Measurements from ENCODE around the gene HDGFL3. TPM values are rescaled to one million over a fixed set of nuclear protein-coding genes. Genes with fewer than 3 reads are reported as not detected.

HDGFL3 gene
- total and polyA plus RNA-seq, 2 experiments from 2014 or later, result 68.6 to 135 TPM

GRCh38 chr15:83174891-83175290 lies 32.7 kb downstream of the HDGFL3 start:
- H4K20me1 ChIP-seq (replicated peaks; ENCODE audit: insufficient read depth), result 0 out of 2 replicates have a peak, but pooled peaks cover 7% of the 10 kb centered on the region
- peaks cover 26% of the 10 kb centered on the region for H3K4me1 Mint-ChIP-seq
- ATAC-seq (no peak), DNase-seq (ENCODE audit: low spot score) (no peak)
- H3K27me3 Mint-ChIP-seq (ENCODE audit: insufficient read depth, low read depth, poor library complexity), result peaks cover 2% of the 10 kb centered on the region
- H3K4me1 ChIP-seq (ENCODE audit: insufficient read depth), result no peaks in the 10 kb centered on the region; the same call in 1 of the 2 replicates
- no peak overlapping the region for H3K4me3 Mint-ChIP-seq
- no peak overlapping the region for H3K27ac Mint-ChIP-seq
- no peak overlapping the region for H3K4me2 ChIP-seq
- TF ChIP-seq EZH2phosphoT487 (IDR thresholded peaks at IDR 0.05; ENCODE audit: unreplicated experiment) (no peak), POLR2AphosphoS5 (IDR thresholded peaks at IDR 0.05; ENCODE audit: low read depth) (no peak), CTCF (conservative IDR thresholded peaks at IDR 0.05; ENCODE audit: low read depth in 2 of 2) (no peak), ZNF114 (CRISPR knock-in tag; IDR thresholded peaks at IDR 0.05) (no peak), ZNF462 (CRISPR knock-in tag; IDR thresholded peaks at IDR 0.05) (no peak), EZH2 (IDR thresholded peaks at IDR 0.05; ENCODE audit: low read depth, unreplicated experiment) (no peak)
- no peak overlapping the region for H3K27ac ChIP-seq (ENCODE audit: low read depth)
- H3K27me3 ChIP-seq (ENCODE audit: insufficient read depth), result no peaks in the 10 kb centered on the region
- no peaks in the 10 kb centered on the region for H3K9me3 Mint-ChIP-seq
- H3K36me3 Mint-ChIP-seq (ENCODE audit: low read depth), result peaks cover 8% of the 10 kb centered on the region; the same call in 2 of the 3 replicates
- H3K9me2 ChIP-seq (ENCODE audit: insufficient read depth), result no peaks in the 10 kb centered on the region
- no peak overlapping the region for H2AFZ ChIP-seq
- H3K79me2 ChIP-seq (replicated peaks; ENCODE audit: insufficient read depth), result peaks cover 96% of the 10 kb centered on the region
- H3K4me3 ChIP-seq, result no peak overlapping the region
- no peaks in the 10 kb centered on the region for H3F3A ChIP-seq (replicated peaks; ENCODE audit: low read depth)
- H3K36me3 ChIP-seq (ENCODE audit: insufficient read depth), result no peaks in the 10 kb centered on the region
